ENCODE results near the gene ZDHHC13.

The ZDHHC13 gene

GRCh38 chr11:19173004-19173689, 56.2 kb downstream of the ZDHHC13 start:
- no peak for DNase-seq

- no peak for DNase-seq
These were observed 57.1 kb downstream of the ZDHHC13 start for GRCh38 chr11:19173964-19174638.

- DNase-seq: no peak
These were observed 59.7 kb downstream of the ZDHHC13 start for GRCh38 chr11:19176629-19177186.

GRCh38 chr11:19181531-19182261, 64.7 kb downstream of the ZDHHC13 start:
- no peak for DNase-seq

GRCh38 chr11:19183646-19184045, 66.7 kb downstream of the ZDHHC13 start:
- no peak for DNase-seq

- no peak for DNase-seq
These were observed 68.1 kb downstream of the ZDHHC13 start for GRCh38 chr11:19185036-19185435.

- no peak for DNase-seq
These were observed 68.6 kb downstream of the ZDHHC13 start for GRCh38 chr11:19185516-19186052.

- no peak for DNase-seq
These were observed 70.3 kb downstream of the ZDHHC13 start for GRCh38 chr11:19187114-19187832.

GRCh38 chr11:19187833-19188258, 70.9 kb downstream of the ZDHHC13 start:
- no peak for DNase-seq

- no peak for DNase-seq
These were observed 74.7 kb downstream of the ZDHHC13 start for GRCh38 chr11:19191530-19192169.

GRCh38 chr11:19193916-19194315, 76.9 kb downstream of the ZDHHC13 start:
- DNase-seq: no peak

- DNase-seq: no peak
These were observed 77.8 kb downstream of the ZDHHC13 start for GRCh38 chr11:19194620-19195308.

- no peak for DNase-seq
These were observed 79.5 kb downstream of the ZDHHC13 start for GRCh38 chr11:19196432-19196831.

- no peak for DNase-seq
These were observed 82.1 kb downstream of the ZDHHC13 start for GRCh38 chr11:19199048-19199447.

GRCh38 chr11:19199771-19200170, 82.8 kb downstream of the ZDHHC13 start:
- DNase-seq: no peak

GRCh38 chr11:19200410-19201201, 83.6 kb downstream of the ZDHHC13 start:
- no peak for DNase-seq

- no peak for DNase-seq
These were observed 85.0 kb downstream of the ZDHHC13 start, which contains the start of gene CSRP3 for GRCh38 chr11:19201737-19202605. Gene CSRP3 (minus strand): TSS chr11:19201983. CDS start chr11:19192448, 9,535 bp downstream.

GRCh38 chr11:19204836-19205235, 87.9 kb downstream of the ZDHHC13 start:
- no peak for DNase-seq

GRCh38 chr11:19208181-19208580, 91.2 kb downstream of the ZDHHC13 start:
- DNase-seq: no peak

Data from stimulated activated CD4-positive, alpha-beta T cell treated with anti-CD3 and anti-CD28 coated beads, Interleukin-2, amount 100 ng/mL, for 24 hours (primary cell).